ACC112 (cell line): ENCODE data around the gene ITPR2.
"Not testable (repeated sequence)": the region's sequence is repeated elsewhere in the genome, so short reads cannot be mapped to it uniquely, and the experiment has no call there.

Experiments
- H2AFZ ChIP-seq: fragments of 200-600 bp; sonication (generic); one replicate; pipeline ENCODE4 v1.6.0; 2017; ENCODE audit warnings: antibody characterized with exemption, low read length; ENCODE audit not compliant: unreplicated experiment
- H3K27ac ChIP-seq: fragments of 200-600 bp; sonication (generic); 2 replicates; pipeline ENCODE4 v1.5.1; 2014; ENCODE audit warnings: low read depth, mild to moderate bottlenecking, antibody characterized with exemption, low read length, moderate library complexity
- H3K27me3 ChIP-seq: fragments of 200-600 bp; sonication (generic); 2 replicates; pipeline ENCODE4 v1.6.1; 2014; ENCODE audit warnings: mild to moderate bottlenecking, antibody characterized with exemption, low read length, moderate library complexity, mixed read lengths; ENCODE audit not compliant: insufficient read depth
- H3K36me3 ChIP-seq: fragments of 200-600 bp; sonication (generic); 2 replicates; pipeline ENCODE4 v1.6.1; 2016; ENCODE audit warnings: mild to moderate bottlenecking, antibody characterized with exemption, low read length, moderate library complexity, mixed read lengths; ENCODE audit not compliant: insufficient read depth
- H3K4me1 ChIP-seq: fragments of 200-600 bp; sonication (generic); one replicate; pipeline ENCODE4 v1.6.1; 2016; ENCODE audit warnings: low read length, mixed read lengths; ENCODE audit not compliant: insufficient read depth, unreplicated experiment, control insufficient read depth
- H3K4me3 ChIP-seq: fragments of 200-600 bp; sonication (generic); 2 replicates; pipeline ENCODE4 v1.5.1; 2014; ENCODE audit warnings: mild to moderate bottlenecking, low read depth, low read length
- H3K79me2 ChIP-seq: fragments of 200-600 bp; sonication (generic); one replicate; pipeline ENCODE4 v1.6.0; 2016; ENCODE audit warnings: low read length; ENCODE audit not compliant: control insufficient read depth, unreplicated experiment, insufficient read depth

Gene ITPR2

DNA sequence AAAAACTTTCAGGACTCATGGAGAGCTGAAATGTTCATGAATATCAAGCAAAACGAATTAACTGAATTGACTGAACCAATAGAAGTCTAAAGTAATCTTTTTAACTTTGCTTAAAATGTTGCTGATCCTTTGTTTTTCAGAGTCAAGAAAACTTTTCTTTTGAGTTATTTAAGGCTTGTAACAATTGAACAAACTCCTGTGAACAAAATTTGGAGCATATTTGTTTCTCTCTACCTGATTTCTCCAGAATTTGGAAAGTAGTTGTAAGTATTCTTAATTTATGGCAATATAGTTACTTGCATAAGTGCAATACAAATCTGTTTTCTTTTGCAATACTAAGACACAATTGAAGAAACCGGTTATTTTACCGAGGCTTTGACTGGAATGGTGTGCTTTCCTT is 77.6 kb downstream of the ITPR2 start:
- not testable (repeated sequence) for H3K27ac ChIP-seq, H3K36me3 ChIP-seq, H3K79me2 ChIP-seq, H3K27me3 ChIP-seq, H3K4me1 ChIP-seq, H2AFZ ChIP-seq, H3K4me3 ChIP-seq

GRCh38 chr12:26754148-26754547 is 78.8 kb downstream of the ITPR2 start:
- no peaks in the 10 kb centered on the region for H3K79me2 ChIP-seq

GRCh38 chr12:26751179-26751578 is 81.8 kb downstream of the ITPR2 start:
- Histone ChIP-seq H2AFZ (no peak overlapping the region), H3K36me3 (no peaks in the 10 kb centered on the region), H3K4me1 (peaks cover 26% of the 10 kb centered on the region), H3K4me3 (no peak overlapping the region), H3K27me3 (no peaks in the 10 kb centered on the region), H3K27ac (no peak overlapping the region), H3K79me2 (no peaks in the 10 kb centered on the region)

More at GRCh38 chr12:26754148-26754547, 78.8 kb downstream of the ITPR2 start:
- no peak overlapping the region for H2AFZ ChIP-seq
- no peaks in the 10 kb centered on the region for H3K27me3 ChIP-seq
- no peak overlapping the region for H3K27ac ChIP-seq
- H3K36me3 ChIP-seq, result no peaks in the 10 kb centered on the region
- no peak overlapping the region for H3K4me3 ChIP-seq
- H3K4me1 ChIP-seq, result peaks cover 10% of the 10 kb centered on the region

- Histone ChIP-seq H3K4me1 (peaks cover 31% of the 10 kb centered on the region), H3K27me3 (no peaks in the 10 kb centered on the region), H2AFZ (no peak overlapping the region), H3K36me3 (no peaks in the 10 kb centered on the region), H3K79me2 (no peaks in the 10 kb centered on the region), H3K27ac (no peak overlapping the region), H3K4me3 (no peak overlapping the region)
These were observed 82.3 kb downstream of the ITPR2 start for GRCh38 chr12:26750531-26751175.

DNA sequence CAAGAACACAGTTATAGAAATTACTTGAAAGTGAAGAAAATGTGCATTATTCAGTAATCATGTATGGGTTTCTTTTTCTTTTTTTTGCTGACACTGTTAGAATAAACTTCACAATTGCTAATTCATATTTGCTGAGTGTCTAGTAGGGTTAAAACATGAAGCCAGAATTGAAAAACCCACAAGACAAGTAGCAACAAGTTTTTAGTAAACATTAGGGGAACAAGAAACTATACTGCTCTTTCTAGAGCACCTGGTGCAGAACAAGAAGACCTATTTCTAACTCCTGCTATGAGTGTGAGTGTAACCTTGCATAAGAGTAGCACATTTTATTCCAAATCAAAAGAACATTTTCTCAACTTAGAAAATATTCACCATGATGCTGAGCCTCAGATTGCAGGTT is 83.2 kb downstream of the ITPR2 start:
- Histone ChIP-seq H3K4me3 (no peak overlapping the region), H3K36me3 (no peaks in the 10 kb centered on the region), H3K79me2 (no peaks in the 10 kb centered on the region), H3K27ac (no peak overlapping the region), H2AFZ (no peak overlapping the region), H3K4me1 (peaks cover 31% of the 10 kb centered on the region), H3K27me3 (no peaks in the 10 kb centered on the region)

DNA sequence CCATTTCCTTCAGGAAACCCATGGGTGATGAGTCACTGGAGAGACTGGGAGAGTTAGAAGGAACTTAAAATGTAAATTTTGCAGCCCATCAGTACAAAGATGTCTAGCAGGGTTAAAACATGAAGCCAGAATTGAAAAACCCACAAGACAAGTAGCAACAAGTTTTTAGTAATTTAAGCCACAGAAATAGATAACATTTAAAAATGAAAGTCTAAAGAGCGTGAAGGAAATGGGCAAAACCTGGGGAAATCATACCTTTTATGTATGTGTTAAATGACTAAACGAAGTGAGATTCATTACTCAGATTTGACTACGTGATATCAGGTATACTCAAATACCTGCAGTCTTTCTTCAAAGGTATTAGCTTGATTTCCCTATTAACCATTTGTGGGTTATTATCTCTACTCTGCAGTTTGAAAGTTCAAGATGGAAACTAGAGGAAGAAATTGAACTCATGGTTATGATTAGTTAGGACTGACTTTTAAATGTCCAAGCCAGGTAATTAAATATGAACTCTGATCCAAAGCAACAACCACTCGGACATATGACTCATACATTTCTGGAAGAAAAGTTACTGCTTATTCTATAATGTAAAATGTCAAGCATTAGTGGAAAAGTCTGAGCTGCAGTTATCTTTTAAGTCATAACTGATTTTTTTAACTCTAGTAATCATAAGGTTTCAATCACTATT is 84.1 kb downstream of the ITPR2 start:
- H3K4me3 ChIP-seq, result peak overlapping the region; percentile 11
- H2AFZ ChIP-seq, result no peak overlapping the region
- no peaks in the 10 kb centered on the region for H3K27me3 ChIP-seq
- peak overlapping the region; percentile 27 for H3K27ac ChIP-seq
- no peaks in the 10 kb centered on the region for H3K36me3 ChIP-seq
- peaks cover 31% of the 10 kb centered on the region for H3K4me1 ChIP-seq
- H3K79me2 ChIP-seq, result no peaks in the 10 kb centered on the region

- H3K27ac ChIP-seq, result peak overlapping the region; percentile 27; the same call in 1 of the 2 replicates
- H3K4me1 ChIP-seq, result peaks cover 31% of the 10 kb centered on the region
- H3K36me3 ChIP-seq, result no peaks in the 10 kb centered on the region
- no peak overlapping the region for H2AFZ ChIP-seq
- no peaks in the 10 kb centered on the region for H3K79me2 ChIP-seq
- H3K27me3 ChIP-seq, result no peaks in the 10 kb centered on the region
- H3K4me3 ChIP-seq, result 0 out of 2 replicates have a peak overlapping the region, but pooled peaks have one; percentile 11
These were observed 84.6 kb downstream of the ITPR2 start for GRCh38 chr12:26748412-26748740.

DNA sequence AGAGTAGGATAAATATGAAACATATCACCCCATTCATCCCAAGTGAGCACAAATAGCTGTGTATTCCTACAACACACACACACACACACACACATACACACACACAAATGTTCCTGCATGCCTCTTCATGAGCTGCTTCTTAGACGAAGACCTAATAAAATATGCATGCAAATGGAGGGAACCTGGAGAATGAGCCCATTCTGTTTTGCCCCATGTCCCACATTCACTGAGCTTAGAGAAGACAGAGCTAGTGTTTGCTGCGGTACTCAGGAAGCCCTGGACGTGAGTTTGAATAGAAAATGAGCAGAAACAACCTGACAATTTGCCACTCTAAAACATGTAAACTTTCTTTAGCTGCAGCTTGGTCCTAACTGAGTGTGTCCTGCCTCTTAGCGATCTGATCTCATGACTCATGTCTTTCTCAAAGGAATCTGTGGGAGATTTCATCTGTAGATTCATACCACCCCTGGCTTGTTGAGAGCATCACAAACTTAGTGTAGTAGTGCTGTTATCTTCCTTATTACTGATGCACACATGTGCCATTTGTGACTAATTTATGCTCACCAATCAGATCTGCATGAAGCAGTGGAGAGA is 86.8 kb downstream of the ITPR2 start:
- Histone ChIP-seq H3K4me1 (peaks cover 31% of the 10 kb centered on the region), H3K79me2 (no peaks in the 10 kb centered on the region), H2AFZ (no peak overlapping the region), H3K4me3 (no peak overlapping the region), H3K36me3 (no peaks in the 10 kb centered on the region), H3K27ac (no peak overlapping the region), H3K27me3 (no peaks in the 10 kb centered on the region)

- no peak overlapping the region for H3K4me3 ChIP-seq
- H2AFZ ChIP-seq, result no peak overlapping the region
- no peaks in the 10 kb centered on the region for H3K79me2 ChIP-seq
- no peak overlapping the region for H3K27ac ChIP-seq
- peaks cover 29% of the 10 kb centered on the region for H3K4me1 ChIP-seq
- H3K36me3 ChIP-seq, result no peaks in the 10 kb centered on the region
- no peaks in the 10 kb centered on the region for H3K27me3 ChIP-seq
These were observed 88.1 kb downstream of the ITPR2 start for GRCh38 chr12:26744697-26745440.

DNA sequence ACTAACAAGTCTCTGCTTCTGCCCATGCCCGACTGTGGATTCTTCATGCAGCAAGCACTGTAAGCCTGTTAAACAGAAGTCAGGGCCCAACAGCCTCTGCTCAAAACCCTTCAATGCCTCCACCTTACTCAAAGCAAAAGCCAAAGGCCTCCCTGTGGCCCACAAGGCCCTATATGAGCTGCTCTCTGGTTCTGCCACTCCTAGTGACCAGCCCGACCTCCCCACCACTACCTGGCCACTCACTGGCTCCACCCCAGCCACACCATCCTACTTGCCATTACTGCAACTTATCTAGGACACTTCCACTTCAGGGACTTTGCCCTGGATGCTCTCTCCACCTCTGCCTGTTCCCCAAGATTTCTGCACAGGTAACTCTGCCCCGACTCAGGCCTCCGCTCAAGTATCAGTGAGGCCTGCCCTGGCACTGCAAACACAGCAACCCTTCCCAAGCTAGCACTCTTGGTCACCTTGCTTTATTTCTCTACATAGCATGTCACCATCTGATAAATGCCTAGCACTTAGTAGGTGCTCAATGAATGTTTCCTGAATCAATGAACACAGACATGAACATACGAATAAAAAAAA is 88.9 kb downstream of the ITPR2 start:
- Histone ChIP-seq H3K4me3 (no peak overlapping the region), H3K27me3 (no peaks in the 10 kb centered on the region), H3K36me3 (no peaks in the 10 kb centered on the region), H3K27ac (no peak overlapping the region), H3K79me2 (no peaks in the 10 kb centered on the region), H2AFZ (no peak overlapping the region), H3K4me1 (peaks cover 21% of the 10 kb centered on the region)
